Embryonic facial prominence (tissue), 1 donor: ENCODE measurements around the gene ATXN1.

ENCODE experiments used
- DNase-seq: peaks from one replicate; pipeline ENCODE4 v3.0.0-alpha.2; 2016; ENCODE audit errors: extremely low spot score

ATXN1 gene

GRCh38 chr6:16762268-16762549 lies 949 bp upstream of the ATXN1 start:
- DNase-seq = no peak

- peak; percentile 79 for DNase-seq
Measured at GRCh38 chr6:16761471-16762267, 409 bp upstream of the ATXN1 start.

GRCh38 chr6:16759646-16760515 lies 1.4 kb downstream of the ATXN1 start:
- peak; percentile 73 for DNase-seq

GRCh38 chr6:16759181-16759645 lies 2.0 kb downstream of the ATXN1 start:
- DNase-seq = no peak

GRCh38 chr6:16758163-16758975 lies 2.9 kb downstream of the ATXN1 start:
- peak; percentile 45 for DNase-seq

GRCh38 chr6:16757332-16757731 lies 3.9 kb downstream of the ATXN1 start:
- DNase-seq = no peak

- no peak for DNase-seq
Measured at GRCh38 chr6:16756660-16757255, 4.5 kb downstream of the ATXN1 start.

- no peak for DNase-seq
Measured at GRCh38 chr6:16755544-16755943, 5.7 kb downstream of the ATXN1 start.

GRCh38 chr6:16754876-16755275 lies 6.4 kb downstream of the ATXN1 start:
- DNase-seq = no peak

GRCh38 chr6:16754274-16754673 lies 7.0 kb downstream of the ATXN1 start:
- no peak for DNase-seq

GRCh38 chr6:16753341-16753740 lies 7.9 kb downstream of the ATXN1 start:
- no peak for DNase-seq

- no peak for DNase-seq
Measured at GRCh38 chr6:16752206-16752866, 8.9 kb downstream of the ATXN1 start.

GRCh38 chr6:16751251-16751946 lies 9.9 kb downstream of the ATXN1 start:
- DNase-seq = no peak

- no peak for DNase-seq
Measured at GRCh38 chr6:16750566-16750965, 10.7 kb downstream of the ATXN1 start.

GRCh38 chr6:16749516-16750485 lies 11.5 kb downstream of the ATXN1 start:
- no peak for DNase-seq

- no peak for DNase-seq
Measured at GRCh38 chr6:16748025-16748319, 13.3 kb downstream of the ATXN1 start.

- no peak for DNase-seq
Measured at GRCh38 chr6:16747232-16748024, 13.8 kb downstream of the ATXN1 start.

GRCh38 chr6:16746812-16747211 lies 14.4 kb downstream of the ATXN1 start:
- DNase-seq = no peak

GRCh38 chr6:16746401-16746800 lies 14.9 kb downstream of the ATXN1 start:
- DNase-seq = no peak
